GM23338 (cell line): ENCODE results near the gene FAT1. TPM values are rescaled to one million over a fixed set of nuclear protein-coding genes. Genes with fewer than 3 reads are reported as not detected.
"Not testable (repeated sequence)": the region's sequence is repeated elsewhere in the genome, so short reads cannot be mapped to it uniquely, and the experiment has no call there.

Experiments
- ATAC-seq: fragments of 200-7000 bp; cut with Tn5 transposase; 3 replicates; pipeline ENCODE4 v1.9.1; 2020
- DNase-seq: peaks from one replicate; pipeline ENCODE4 v3.0.0-alpha.2; 2015; ENCODE audit warnings: low spot score
- H2AFZ ChIP-seq: fragments of 200-600 bp; sonication (generic); 2 replicates; pipeline ENCODE4 v1.8.0; 2016; ENCODE audit warnings: antibody characterized with exemption, mild to moderate bottlenecking, moderate library complexity
- H3F3A ChIP-seq: fragments of 200-600 bp; sonication (generic); replicated peaks from 2 replicates; pipeline ENCODE4 v1.8.0; 2017; ENCODE audit warnings: antibody characterized with exemption, mixed run types, low read depth
- H3K27ac ChIP-seq: fragments of 200-600 bp; sonication (generic); 2 replicates; pipeline ENCODE4 v1.6.1; 2016; ENCODE audit warnings: low read depth
- H3K27me3 ChIP-seq: fragments of 200-600 bp; sonication (generic); 2 replicates; pipeline ENCODE4 v1.8.0; 2016; ENCODE audit warnings: mild to moderate bottlenecking, mixed run types, moderate library complexity; ENCODE audit not compliant: insufficient read depth
- H3K36me3 ChIP-seq: fragments of 200-600 bp; sonication (generic); 2 replicates; pipeline ENCODE4 v1.8.0; 2016; ENCODE audit warnings: mild to moderate bottlenecking; ENCODE audit not compliant: insufficient read depth
- H3K4me1 ChIP-seq: fragments of 200-600 bp; sonication (generic); 2 replicates; pipeline ENCODE4 v1.8.0; 2016; ENCODE audit warnings: mild to moderate bottlenecking, moderate library complexity; ENCODE audit not compliant: insufficient read depth
- H3K4me2 ChIP-seq: fragments of 200-600 bp; sonication (generic); 2 replicates; pipeline ENCODE4 v1.7.1; 2017; ENCODE audit warnings: mixed run types
- H3K4me3 ChIP-seq: fragments of 200-600 bp; sonication (generic); 2 replicates; pipeline ENCODE4 v1.6.1; 2016; ENCODE audit warnings: mixed run types
- H3K79me2 ChIP-seq: fragments of 200-600 bp; sonication (generic); replicated peaks from 2 replicates; pipeline ENCODE4 v1.8.0; 2017; ENCODE audit warnings: mild to moderate bottlenecking; ENCODE audit not compliant: insufficient read depth
- H3K9me2 ChIP-seq: fragments of 200-600 bp; sonication (generic); 2 replicates; pipeline ENCODE4 v1.8.0; 2017; ENCODE audit not compliant: insufficient read depth
- H4K20me1 ChIP-seq: fragments of 200-600 bp; sonication (generic); replicated peaks from 2 replicates; pipeline ENCODE4 v1.8.0; 2017; ENCODE audit warnings: mild to moderate bottlenecking; ENCODE audit not compliant: insufficient read depth
- H3K27ac Mint-ChIP-seq: 2 replicates; pipeline ENCODE4 v1.8.0; 2020; ENCODE audit warnings: inconsistent platforms, mild to moderate bottlenecking, moderate library complexity, mixed read lengths
- H3K27me3 Mint-ChIP-seq: 3 replicates; pipeline ENCODE4 v1.8.0; 2022; ENCODE audit warnings: low read depth, mild to moderate bottlenecking, moderate library complexity, mixed read lengths, inconsistent platforms; ENCODE audit not compliant: insufficient read depth, poor library complexity
- H3K36me3 Mint-ChIP-seq: 3 replicates; pipeline ENCODE4 v1.8.0; 2021; ENCODE audit warnings: low read depth, mild to moderate bottlenecking, inconsistent platforms, moderate library complexity, mixed read lengths
- H3K4me1 Mint-ChIP-seq: 3 replicates; pipeline ENCODE4 v1.8.0; 2020; ENCODE audit warnings: mild to moderate bottlenecking, inconsistent platforms, mixed read lengths
- H3K4me3 Mint-ChIP-seq: 3 replicates; pipeline ENCODE4 v1.8.0; 2021; ENCODE audit warnings: moderate library complexity, mild to moderate bottlenecking, inconsistent platforms, mixed read lengths
- H3K9me3 Mint-ChIP-seq: 3 replicates; pipeline ENCODE4 v1.8.0; 2020; ENCODE audit warnings: moderate library complexity, mild to moderate bottlenecking, inconsistent platforms, mixed read lengths
- CREB1 ChIP-seq: fragments of 250-450 bp; sonication (Bioruptor Pico); IDR thresholded peaks from 2 replicates; pipeline ENCODE4 v1.5.0; 2020; ENCODE audit warnings: low read depth, mild to moderate bottlenecking, moderate library complexity
- CTCF ChIP-seq, 2 experiments: fragments of 200-600 bp in 1 of 2; sonication (generic) in 1 of 2; conservative IDR thresholded peaks; 2 replicates each; pipeline versions ENCODE4 v1.5.1 to v1.6.1; 2016 to 2017; ENCODE audit warnings: antibody characterized with exemption in 2 of 2, low read depth in 2 of 2, mild to moderate bottlenecking in 2 of 2, moderate library complexity in 1 of 2
- EZH2 ChIP-seq: fragments of 200-600 bp; sonication (generic); IDR thresholded peaks from one replicate; pipeline ENCODE4 v1.8.0; 2017; ENCODE audit warnings: antibody characterized with exemption, mild to moderate bottlenecking, low read depth; ENCODE audit not compliant: unreplicated experiment
- EZH2phosphoT487 ChIP-seq: fragments of 200-600 bp; sonication (generic); IDR thresholded peaks from one replicate; pipeline ENCODE4 v1.8.1; 2018; ENCODE audit warnings: antibody characterized with exemption; ENCODE audit not compliant: unreplicated experiment
- JUNB ChIP-seq: IDR thresholded peaks from one replicate; pipeline ENCODE4 v1.6.1; 2016; ENCODE audit warnings: antibody characterized with exemption; ENCODE audit not compliant: unreplicated experiment
- POLR2AphosphoS5 ChIP-seq: IDR thresholded peaks from 2 replicates; pipeline ENCODE4 v1.6.1; 2016; ENCODE audit warnings: antibody characterized with exemption, low read depth
- STAT1 ChIP-seq: IDR thresholded peaks from one replicate; pipeline ENCODE4 v1.6.1; 2016; ENCODE audit warnings: antibody characterized with exemption; ENCODE audit not compliant: unreplicated experiment
- ZNF114 ChIP-seq: fragments of 250-450 bp; sonication (Bioruptor Pico); IDR thresholded peaks from 2 replicates; pipeline ENCODE4 v1.5.0; 2020; ENCODE audit warnings: mild to moderate bottlenecking, moderate library complexity
- ZNF331 ChIP-seq: fragments of 250-450 bp; sonication (Bioruptor Pico); IDR thresholded peaks from 2 replicates; pipeline ENCODE4 v1.5.0; 2020; ENCODE audit warnings: low read depth, mild to moderate bottlenecking, moderate library complexity
- polyA plus RNA-seq: library from polyadenylated mRNA; unstranded; fragments of >200 nt; fragmentation: Nextera tagmentation; extraction: Ambion mirVana; gene quantifications from 2 replicates; pipeline ENCODE4 v1.2.1, GENCODE V29; 2016
- total RNA-seq: library from RNA; depleted of rRNA; stranded (reverse); fragments of >200 nt; shearing (Covaris generic); gene quantifications from 2 replicates; pipeline ENCODE4 v1.2.3, GENCODE V29; 2014
- TF ChIP-seq, protein P1 (sequence below): IDR thresholded peaks from one replicate; pipeline ENCODE4 v1.6.1; 2018; ENCODE audit warnings: antibody characterized with exemption; ENCODE audit not compliant: unreplicated experiment
- TF ChIP-seq, protein P2 (sequence below): fragments of 250-450 bp; sonication (Bioruptor Pico); IDR thresholded peaks from 2 replicates; pipeline ENCODE4 v1.5.0; 2020; ENCODE audit warnings: mild to moderate bottlenecking, moderate library complexity

FAT1 gene
- total and polyA plus RNA-seq, 2 experiments from 2014 or later, result 37.6 to 137 TPM

- H3F3A ChIP-seq, H3K27ac ChIP-seq, H3K79me2 ChIP-seq, H2AFZ ChIP-seq, H3K27me3 Mint-ChIP-seq, H3K27me3 ChIP-seq, H3K27ac Mint-ChIP-seq, H4K20me1 ChIP-seq, H3K4me2 ChIP-seq, H3K9me2 ChIP-seq, ATAC-seq, DNase-seq, H3K4me3 ChIP-seq, H3K9me3 Mint-ChIP-seq, H3K4me3 Mint-ChIP-seq, H3K36me3 Mint-ChIP-seq, H3K36me3 ChIP-seq: not testable (repeated sequence)
- peaks cover 14% of the 10 kb centered on the region for H3K4me1 Mint-ChIP-seq
- peaks cover 12% of the 10 kb centered on the region; the same call in 1 of the 2 replicates for H3K4me1 ChIP-seq
These were observed 38.3 kb upstream of the FAT1 start for GRCh38 chr4:186761956-186762355.

- ATAC-seq (no peak), DNase-seq (no peak)
- no peaks in the 10 kb centered on the region for H3K36me3 Mint-ChIP-seq
- peaks cover 14% of the 10 kb centered on the region for H3K4me1 Mint-ChIP-seq
- Histone ChIP-seq H3K27ac (no peak overlapping the region), H3K27me3 (no peaks in the 10 kb centered on the region), H3K9me2 (no peaks in the 10 kb centered on the region), H3K4me2 (no peak overlapping the region), H3K4me1 (peaks cover 12% of the 10 kb centered on the region; the same call in 1 of the 2 replicates), H4K20me1 (no peaks in the 10 kb centered on the region), H3K79me2 (no peaks in the 10 kb centered on the region), H3K4me3 (no peak overlapping the region), H3K36me3 (no peaks in the 10 kb centered on the region), H3F3A (no peaks in the 10 kb centered on the region), H2AFZ (no peak overlapping the region)
- no peak overlapping the region for H3K4me3 Mint-ChIP-seq
- H3K9me3 Mint-ChIP-seq, result no peaks in the 10 kb centered on the region; the same call in 2 of the 3 replicates
- no peak overlapping the region for H3K27ac Mint-ChIP-seq
- peaks cover 9% of the 10 kb centered on the region for H3K27me3 Mint-ChIP-seq
- no peak for TF ChIP-seq JUNB
- no peak for TF ChIP-seq EZH2
- TF ChIP-seq CTCF (conservative IDR thresholded peaks at IDR 0.05; ENCODE audit: low read depth in 2 of 2), result no peak
- TF ChIP-seq STAT1, result no peak
- no peak for TF ChIP-seq ZNF331 (CRISPR knock-in tag)
- TF ChIP-seq CREB1, result no peak
- TF ChIP-seq, protein P1, sequence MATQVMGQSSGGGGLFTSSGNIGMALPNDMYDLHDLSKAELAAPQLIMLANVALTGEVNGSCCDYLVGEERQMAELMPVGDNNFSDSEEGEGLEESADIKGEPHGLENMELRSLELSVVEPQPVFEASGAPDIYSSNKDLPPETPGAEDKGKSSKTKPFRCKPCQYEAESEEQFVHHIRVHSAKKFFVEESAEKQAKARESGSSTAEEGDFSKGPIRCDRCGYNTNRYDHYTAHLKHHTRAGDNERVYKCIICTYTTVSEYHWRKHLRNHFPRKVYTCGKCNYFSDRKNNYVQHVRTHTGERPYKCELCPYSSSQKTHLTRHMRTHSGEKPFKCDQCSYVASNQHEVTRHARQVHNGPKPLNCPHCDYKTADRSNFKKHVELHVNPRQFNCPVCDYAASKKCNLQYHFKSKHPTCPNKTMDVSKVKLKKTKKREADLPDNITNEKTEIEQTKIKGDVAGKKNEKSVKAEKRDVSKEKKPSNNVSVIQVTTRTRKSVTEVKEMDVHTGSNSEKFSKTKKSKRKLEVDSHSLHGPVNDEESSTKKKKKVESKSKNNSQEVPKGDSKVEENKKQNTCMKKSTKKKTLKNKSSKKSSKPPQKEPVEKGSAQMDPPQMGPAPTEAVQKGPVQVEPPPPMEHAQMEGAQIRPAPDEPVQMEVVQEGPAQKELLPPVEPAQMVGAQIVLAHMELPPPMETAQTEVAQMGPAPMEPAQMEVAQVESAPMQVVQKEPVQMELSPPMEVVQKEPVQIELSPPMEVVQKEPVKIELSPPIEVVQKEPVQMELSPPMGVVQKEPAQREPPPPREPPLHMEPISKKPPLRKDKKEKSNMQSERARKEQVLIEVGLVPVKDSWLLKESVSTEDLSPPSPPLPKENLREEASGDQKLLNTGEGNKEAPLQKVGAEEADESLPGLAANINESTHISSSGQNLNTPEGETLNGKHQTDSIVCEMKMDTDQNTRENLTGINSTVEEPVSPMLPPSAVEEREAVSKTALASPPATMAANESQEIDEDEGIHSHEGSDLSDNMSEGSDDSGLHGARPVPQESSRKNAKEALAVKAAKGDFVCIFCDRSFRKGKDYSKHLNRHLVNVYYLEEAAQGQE, result no peak
- TF ChIP-seq, protein P2, sequence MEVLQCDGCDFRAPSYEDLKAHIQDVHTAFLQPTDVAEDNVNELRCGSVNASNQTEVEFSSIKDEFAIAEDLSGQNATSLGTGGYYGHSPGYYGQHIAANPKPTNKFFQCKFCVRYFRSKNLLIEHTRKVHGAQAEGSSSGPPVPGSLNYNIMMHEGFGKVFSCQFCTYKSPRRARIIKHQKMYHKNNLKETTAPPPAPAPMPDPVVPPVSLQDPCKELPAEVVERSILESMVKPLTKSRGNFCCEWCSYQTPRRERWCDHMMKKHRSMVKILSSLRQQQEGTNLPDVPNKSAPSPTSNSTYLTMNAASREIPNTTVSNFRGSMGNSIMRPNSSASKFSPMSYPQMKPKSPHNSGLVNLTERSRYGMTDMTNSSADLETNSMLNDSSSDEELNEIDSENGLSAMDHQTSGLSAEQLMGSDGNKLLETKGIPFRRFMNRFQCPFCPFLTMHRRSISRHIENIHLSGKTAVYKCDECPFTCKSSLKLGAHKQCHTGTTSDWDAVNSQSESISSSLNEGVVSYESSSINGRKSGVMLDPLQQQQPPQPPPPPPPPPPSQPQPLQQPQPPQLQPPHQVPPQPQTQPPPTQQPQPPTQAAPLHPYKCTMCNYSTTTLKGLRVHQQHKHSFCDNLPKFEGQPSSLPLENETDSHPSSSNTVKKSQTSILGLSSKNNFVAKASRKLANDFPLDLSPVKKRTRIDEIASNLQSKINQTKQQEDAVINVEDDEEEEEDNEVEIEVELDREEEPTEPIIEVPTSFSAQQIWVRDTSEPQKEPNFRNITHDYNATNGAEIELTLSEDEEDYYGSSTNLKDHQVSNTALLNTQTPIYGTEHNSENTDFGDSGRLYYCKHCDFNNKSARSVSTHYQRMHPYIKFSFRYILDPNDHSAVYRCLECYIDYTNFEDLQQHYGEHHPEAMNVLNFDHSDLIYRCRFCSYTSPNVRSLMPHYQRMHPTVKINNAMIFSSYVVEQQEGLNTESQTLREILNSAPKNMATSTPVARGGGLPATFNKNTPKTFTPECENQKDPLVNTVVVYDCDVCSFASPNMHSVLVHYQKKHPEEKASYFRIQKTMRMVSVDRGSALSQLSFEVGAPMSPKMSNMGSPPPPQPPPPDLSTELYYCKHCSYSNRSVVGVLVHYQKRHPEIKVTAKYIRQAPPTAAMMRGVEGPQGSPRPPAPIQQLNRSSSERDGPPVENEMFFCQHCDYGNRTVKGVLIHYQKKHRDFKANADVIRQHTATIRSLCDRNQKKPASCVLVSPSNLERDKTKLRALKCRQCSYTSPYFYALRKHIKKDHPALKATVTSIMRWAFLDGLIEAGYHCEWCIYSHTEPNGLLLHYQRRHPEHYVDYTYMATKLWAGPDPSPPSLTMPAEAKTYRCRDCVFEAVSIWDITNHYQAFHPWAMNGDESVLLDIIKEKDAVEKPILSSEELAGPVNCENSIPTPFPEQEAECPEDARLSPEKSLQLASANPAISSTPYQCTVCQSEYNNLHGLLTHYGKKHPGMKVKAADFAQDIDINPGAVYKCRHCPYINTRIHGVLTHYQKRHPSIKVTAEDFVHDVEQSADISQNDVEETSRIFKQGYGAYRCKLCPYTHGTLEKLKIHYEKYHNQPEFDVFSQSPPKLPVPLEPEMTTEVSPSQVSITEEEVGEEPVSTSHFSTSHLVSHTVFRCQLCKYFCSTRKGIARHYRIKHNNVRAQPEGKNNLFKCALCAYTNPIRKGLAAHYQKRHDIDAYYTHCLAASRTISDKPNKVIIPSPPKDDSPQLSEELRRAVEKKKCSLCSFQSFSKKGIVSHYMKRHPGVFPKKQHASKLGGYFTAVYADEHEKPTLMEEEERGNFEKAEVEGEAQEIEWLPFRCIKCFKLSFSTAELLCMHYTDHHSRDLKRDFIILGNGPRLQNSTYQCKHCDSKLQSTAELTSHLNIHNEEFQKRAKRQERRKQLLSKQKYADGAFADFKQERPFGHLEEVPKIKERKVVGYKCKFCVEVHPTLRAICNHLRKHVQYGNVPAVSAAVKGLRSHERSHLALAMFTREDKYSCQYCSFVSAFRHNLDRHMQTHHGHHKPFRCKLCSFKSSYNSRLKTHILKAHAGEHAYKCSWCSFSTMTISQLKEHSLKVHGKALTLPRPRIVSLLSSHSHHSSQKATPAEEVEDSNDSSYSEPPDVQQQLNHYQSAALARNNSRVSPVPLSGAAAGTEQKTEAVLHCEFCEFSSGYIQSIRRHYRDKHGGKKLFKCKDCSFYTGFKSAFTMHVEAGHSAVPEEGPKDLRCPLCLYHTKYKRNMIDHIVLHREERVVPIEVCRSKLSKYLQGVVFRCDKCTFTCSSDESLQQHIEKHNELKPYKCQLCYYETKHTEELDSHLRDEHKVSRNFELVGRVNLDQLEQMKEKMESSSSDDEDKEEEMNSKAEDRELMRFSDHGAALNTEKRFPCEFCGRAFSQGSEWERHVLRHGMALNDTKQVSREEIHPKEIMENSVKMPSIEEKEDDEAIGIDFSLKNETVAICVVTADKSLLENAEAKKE (CRISPR knock-in tag), result no peak
- no peak for TF ChIP-seq ZNF114 (CRISPR knock-in tag)
- TF ChIP-seq EZH2phosphoT487, result no peak
- no peak for TF ChIP-seq POLR2AphosphoS5
These were observed 37.7 kb upstream of the FAT1 start for GRCh38 chr4:186761393-186761792.
